KMS-11 (cell line): ENCODE measurements around the gene ETNK2.
"Not testable (repeated sequence)": the region's sequence is repeated elsewhere in the genome, so short reads cannot be mapped to it uniquely, and the experiment has no call there.

Experiments
- H2AFZ ChIP-seq: fragments of 200-600 bp; sonication (generic); 2 replicates; pipeline ENCODE4 v1.6.1; 2016; ENCODE audit warnings: antibody characterized with exemption, mixed run types, low read depth
- H3K27ac ChIP-seq: fragments of 200-600 bp; sonication (generic); 2 replicates; pipeline ENCODE4 v1.6.1; 2016; ENCODE audit warnings: mild to moderate bottlenecking, mixed run types
- H3K27me3 ChIP-seq: fragments of 200-600 bp; sonication (generic); 2 replicates; pipeline ENCODE4 v1.6.1; 2017; ENCODE audit warnings: mild to moderate bottlenecking, low read depth, mixed run types, moderate library complexity; ENCODE audit not compliant: insufficient read depth
- H3K36me3 ChIP-seq: fragments of 200-600 bp; sonication (generic); 2 replicates; pipeline ENCODE4 v1.6.1; 2017; ENCODE audit warnings: mild to moderate bottlenecking, mixed run types; ENCODE audit not compliant: insufficient read depth
- H3K4me1 ChIP-seq: fragments of 200-600 bp; sonication (generic); 2 replicates; pipeline ENCODE4 v1.6.1; 2016; ENCODE audit warnings: mild to moderate bottlenecking, low read depth, mixed run types; ENCODE audit not compliant: poor library complexity, severe bottlenecking
- H3K4me2 ChIP-seq: fragments of 200-600 bp; sonication (generic); 2 replicates; pipeline ENCODE4 v1.7.0; 2016; ENCODE audit warnings: mild to moderate bottlenecking, mixed run types
- H3K4me3 ChIP-seq: fragments of 200-600 bp; sonication (generic); IDR thresholded peaks from 2 replicates; pipeline ENCODE4 v1.6.1; 2017; ENCODE audit warnings: low read depth, low read length, mixed read lengths; ENCODE audit not compliant: insufficient read depth
- H3K79me2 ChIP-seq: fragments of 200-600 bp; sonication (generic); 2 replicates; pipeline ENCODE4 v1.6.1; 2016; ENCODE audit warnings: low read depth, mixed run types; ENCODE audit not compliant: insufficient read depth
- H3K9ac ChIP-seq: fragments of 200-600 bp; sonication (generic); 2 replicates; pipeline ENCODE4 v1.6.1; 2016; ENCODE audit warnings: mild to moderate bottlenecking, mixed run types
- H4K20me1 ChIP-seq: fragments of 200-600 bp; sonication (generic); 2 replicates; pipeline ENCODE4 v1.6.1; 2016; ENCODE audit warnings: mild to moderate bottlenecking, mixed run types; ENCODE audit not compliant: insufficient read depth
- CTCF ChIP-seq: fragments of 200-600 bp; sonication (generic); conservative IDR thresholded peaks from 2 replicates; pipeline ENCODE4 v1.6.1; 2017; ENCODE audit warnings: low read depth, mild to moderate bottlenecking, antibody characterized with exemption, low read length, moderate library complexity, mixed read lengths

Gene ETNK2

GRCh38 chr1:204103431-204103741 lies 48.5 kb downstream of the ETNK2 start:
- no peak overlapping the region for H2AFZ ChIP-seq
- no peak overlapping the region for H3K27ac ChIP-seq
- H3K79me2 ChIP-seq, result no peaks in the 10 kb centered on the region
- no peak overlapping the region for H3K9ac ChIP-seq
- no peaks in the 10 kb centered on the region for H3K27me3 ChIP-seq
- H3K36me3 ChIP-seq, result no peaks in the 10 kb centered on the region
- no peaks in the 10 kb centered on the region for H4K20me1 ChIP-seq
- H3K4me3 ChIP-seq, result no peak overlapping the region
- TF ChIP-seq CTCF, result no peak
- no peaks in the 10 kb centered on the region for H3K4me1 ChIP-seq
- no peak overlapping the region for H3K4me2 ChIP-seq

DNA sequence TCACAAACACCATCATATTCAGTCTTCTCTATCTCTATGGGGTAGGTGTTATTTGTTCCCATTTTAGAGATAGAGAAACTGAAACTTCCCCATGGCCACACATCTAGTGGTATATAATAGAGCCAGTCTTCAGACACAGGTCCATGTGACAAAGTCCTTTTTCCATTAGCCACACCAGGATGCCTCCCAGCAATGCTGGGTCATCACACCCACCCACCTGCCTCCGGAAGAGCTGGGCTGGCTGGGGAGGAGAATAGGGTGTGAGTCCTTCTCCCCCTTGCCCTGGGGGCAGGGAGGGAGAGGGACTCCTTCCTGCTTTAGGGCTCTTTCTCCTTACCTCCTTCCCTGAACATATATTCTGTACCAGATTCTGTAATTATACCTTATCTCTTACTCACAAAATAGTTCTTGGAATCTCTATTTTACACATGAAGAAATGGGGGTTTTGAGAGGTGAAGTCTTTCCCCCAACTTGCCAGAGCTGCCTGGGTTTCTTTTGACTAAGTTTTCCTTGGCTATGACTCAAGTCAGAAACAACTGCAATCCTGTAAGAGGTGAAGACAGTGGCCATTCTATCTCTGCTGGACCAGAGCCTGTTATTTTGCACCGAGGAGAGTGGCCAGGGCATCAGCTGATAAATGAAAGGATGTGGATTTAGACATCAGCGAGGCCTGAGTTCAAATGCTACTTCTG lies 49.0 kb downstream of the ETNK2 start:
- H3K27ac ChIP-seq, result no peak overlapping the region
- no peaks in the 10 kb centered on the region for H3K79me2 ChIP-seq
- no peaks in the 10 kb centered on the region for H3K27me3 ChIP-seq
- no peaks in the 10 kb centered on the region for H3K36me3 ChIP-seq
- H4K20me1 ChIP-seq, result no peaks in the 10 kb centered on the region
- no peak overlapping the region for H3K4me2 ChIP-seq
- no peak for TF ChIP-seq CTCF
- H3K4me1 ChIP-seq, result no peaks in the 10 kb centered on the region
- H3K4me3 ChIP-seq, result no peak overlapping the region
- H2AFZ ChIP-seq, result no peak overlapping the region
- H3K9ac ChIP-seq, result no peak overlapping the region

DNA sequence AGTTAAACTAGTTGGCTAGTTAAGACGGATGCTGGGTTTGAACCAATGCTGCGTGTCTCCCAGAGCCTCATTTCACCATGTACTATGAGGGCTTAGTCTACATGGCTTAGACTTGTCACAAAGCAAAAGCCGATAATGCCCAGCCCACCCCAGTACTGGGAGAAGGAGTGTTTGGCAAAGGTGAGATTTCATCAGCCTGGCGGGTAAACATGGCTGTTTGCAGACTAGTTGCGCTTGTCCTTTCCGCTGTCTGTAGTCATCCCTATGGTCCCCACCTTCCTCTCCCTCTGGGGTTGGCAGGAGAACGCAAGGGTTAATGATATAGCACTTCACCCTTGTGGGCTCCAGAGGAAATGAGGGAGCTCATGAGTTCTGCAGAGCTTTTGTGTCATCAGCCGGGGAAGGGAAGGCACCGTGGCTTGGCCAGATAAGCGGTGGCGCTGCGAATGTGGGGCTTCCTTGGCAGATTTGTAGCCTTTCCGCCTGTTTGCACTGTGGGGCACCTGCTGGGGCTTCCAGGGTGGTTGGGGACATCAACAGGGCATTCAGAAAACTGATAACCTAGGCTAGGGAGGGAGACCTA lies 49.7 kb downstream of the ETNK2 start:
- Histone ChIP-seq H3K4me2 (no peak overlapping the region), H3K79me2 (no peaks in the 10 kb centered on the region), H3K4me1 (no peaks in the 10 kb centered on the region), H4K20me1 (no peaks in the 10 kb centered on the region), H3K36me3 (no peaks in the 10 kb centered on the region), H3K27ac (no peak overlapping the region), H3K27me3 (no peaks in the 10 kb centered on the region), H3K4me3 (no peak overlapping the region), H3K9ac (no peak overlapping the region), H2AFZ (no peak overlapping the region)
- no peak for TF ChIP-seq CTCF

DNA sequence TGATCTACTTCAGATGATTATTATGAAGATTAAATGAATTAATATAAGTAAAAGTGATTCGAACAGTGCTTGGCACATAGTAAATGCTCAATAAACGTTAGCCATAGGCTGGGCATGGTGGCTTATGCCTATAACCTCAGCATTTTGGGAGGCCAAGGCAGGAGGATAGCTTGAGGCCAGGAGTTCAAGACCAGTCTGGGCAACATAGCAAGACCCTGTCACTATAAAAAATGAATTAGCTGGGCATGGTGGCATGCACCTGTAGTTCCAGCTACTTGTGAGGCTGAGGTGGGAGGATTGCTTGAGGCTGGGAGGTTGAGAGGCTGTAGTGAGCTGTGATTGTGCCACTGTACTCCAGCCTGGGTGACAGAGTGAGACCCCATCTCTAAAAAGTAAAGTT lies 52.1 kb downstream of the ETNK2 start:
- H3K36me3 ChIP-seq, H3K79me2 ChIP-seq, H3K4me1 ChIP-seq: not testable (repeated sequence)

DNA sequence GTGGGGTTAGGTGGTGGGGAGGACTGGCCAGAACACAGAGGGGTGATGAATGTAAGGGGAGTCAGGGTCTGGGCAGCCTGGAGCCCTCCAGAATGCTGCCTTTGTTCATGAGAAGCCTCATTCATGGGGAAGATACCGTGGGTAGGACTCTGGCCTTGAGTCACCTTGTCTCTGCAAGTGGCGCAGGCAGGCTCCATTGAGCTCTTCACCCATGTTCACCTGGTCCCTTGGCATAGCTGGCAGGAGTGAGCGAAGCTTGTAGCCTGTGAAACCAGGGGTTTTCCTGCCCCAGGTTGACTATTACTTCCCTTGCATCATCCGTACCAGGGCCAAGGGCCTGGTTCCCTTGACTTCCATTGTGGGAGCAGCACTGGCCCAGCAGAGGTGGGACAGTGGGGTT lies 53.2 kb downstream of the ETNK2 start:
- H3K4me1 ChIP-seq, result no peaks in the 10 kb centered on the region
- H2AFZ ChIP-seq, result no peak overlapping the region
- no peaks in the 10 kb centered on the region for H4K20me1 ChIP-seq
- H3K4me2 ChIP-seq, result no peak overlapping the region
- no peak overlapping the region for H3K27ac ChIP-seq
- no peaks in the 10 kb centered on the region for H3K79me2 ChIP-seq
- H3K4me3 ChIP-seq, result no peak overlapping the region
- H3K36me3 ChIP-seq, result no peaks in the 10 kb centered on the region
- no peak for TF ChIP-seq CTCF
- H3K27me3 ChIP-seq, result no peaks in the 10 kb centered on the region
- H3K9ac ChIP-seq, result no peak overlapping the region

More for the DNA sequence above, 52.1 kb downstream of the ETNK2 start:
- not testable (repeated sequence) for H3K9ac ChIP-seq, H3K4me2 ChIP-seq, H3K27ac ChIP-seq, H2AFZ ChIP-seq, H4K20me1 ChIP-seq, H3K4me3 ChIP-seq, H3K27me3 ChIP-seq
